Fibroblast of mammary gland (primary cell): ENCODE data around the gene TBC1D5.
"Not testable (repeated sequence)": the region's sequence is repeated elsewhere in the genome, so short reads cannot be mapped to it uniquely, and the experiment has no call there.

Experiments
- DNase-seq: peaks from one replicate; pipeline ENCODE4 v3.0.0-alpha.2; 2010; ENCODE audit warnings: low read depth
- H3K4me3 ChIP-seq: 2 replicates; pipeline ENCODE4 v1.5.1; 2011; ENCODE audit warnings: low read depth, mild to moderate bottlenecking, low read length, moderate library complexity; ENCODE audit not compliant: control insufficient read depth
- TF ChIP-seq, protein P1 (sequence below): conservative IDR thresholded peaks from 2 replicates; pipeline ENCODE4 v1.5.1; 2011; ENCODE audit warnings: low read depth, low read length, inconsistent platforms; ENCODE audit not compliant: control insufficient read depth, insufficient read depth

Gene TBC1D5

DNA sequence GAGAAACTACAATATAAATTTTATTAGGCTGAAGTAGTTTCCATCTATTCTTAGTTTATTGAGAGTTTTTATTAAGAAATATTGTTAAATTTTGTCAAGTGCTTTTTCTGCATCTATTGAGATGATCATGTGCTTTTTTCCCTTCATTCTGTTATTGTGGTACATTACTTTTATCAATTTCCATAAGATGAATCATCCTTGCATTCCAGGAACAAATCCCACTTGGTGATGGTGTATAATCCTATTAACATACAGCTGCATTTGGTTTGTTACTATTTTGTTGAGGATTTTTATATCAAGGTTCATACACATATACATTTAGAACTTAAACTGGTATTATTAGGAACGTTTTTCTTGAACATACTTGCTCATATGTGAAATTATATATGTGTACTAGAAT is 199.8 kb downstream of the TBC1D5 start:
- no peak for DNase-seq
- TF ChIP-seq, protein P1, sequence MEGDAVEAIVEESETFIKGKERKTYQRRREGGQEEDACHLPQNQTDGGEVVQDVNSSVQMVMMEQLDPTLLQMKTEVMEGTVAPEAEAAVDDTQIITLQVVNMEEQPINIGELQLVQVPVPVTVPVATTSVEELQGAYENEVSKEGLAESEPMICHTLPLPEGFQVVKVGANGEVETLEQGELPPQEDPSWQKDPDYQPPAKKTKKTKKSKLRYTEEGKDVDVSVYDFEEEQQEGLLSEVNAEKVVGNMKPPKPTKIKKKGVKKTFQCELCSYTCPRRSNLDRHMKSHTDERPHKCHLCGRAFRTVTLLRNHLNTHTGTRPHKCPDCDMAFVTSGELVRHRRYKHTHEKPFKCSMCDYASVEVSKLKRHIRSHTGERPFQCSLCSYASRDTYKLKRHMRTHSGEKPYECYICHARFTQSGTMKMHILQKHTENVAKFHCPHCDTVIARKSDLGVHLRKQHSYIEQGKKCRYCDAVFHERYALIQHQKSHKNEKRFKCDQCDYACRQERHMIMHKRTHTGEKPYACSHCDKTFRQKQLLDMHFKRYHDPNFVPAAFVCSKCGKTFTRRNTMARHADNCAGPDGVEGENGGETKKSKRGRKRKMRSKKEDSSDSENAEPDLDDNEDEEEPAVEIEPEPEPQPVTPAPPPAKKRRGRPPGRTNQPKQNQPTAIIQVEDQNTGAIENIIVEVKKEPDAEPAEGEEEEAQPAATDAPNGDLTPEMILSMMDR = no peak
- no peak overlapping the region for H3K4me3 ChIP-seq

DNA sequence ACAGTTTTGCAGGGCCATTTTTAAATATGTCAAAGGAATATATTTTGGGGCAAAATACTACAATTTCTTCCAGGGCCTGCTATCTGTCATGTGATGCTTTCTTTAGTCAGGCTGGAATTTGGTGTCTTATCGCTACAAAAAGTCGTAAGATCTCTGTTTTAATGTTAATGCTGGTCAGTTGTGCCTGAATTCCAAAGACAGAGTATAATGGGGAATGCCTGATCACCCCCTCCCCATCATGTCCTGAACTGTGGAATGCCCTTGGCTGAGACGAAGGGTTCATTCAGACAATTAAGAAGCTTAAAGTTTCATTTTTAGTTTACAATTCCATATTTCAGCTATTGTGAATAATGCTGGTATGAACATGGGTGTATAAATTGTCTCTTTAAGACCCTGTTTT is 203.0 kb downstream of the TBC1D5 start:
- DNase-seq = no peak
- no peak overlapping the region for H3K4me3 ChIP-seq
- TF ChIP-seq, protein P1 = no peak

DNA sequence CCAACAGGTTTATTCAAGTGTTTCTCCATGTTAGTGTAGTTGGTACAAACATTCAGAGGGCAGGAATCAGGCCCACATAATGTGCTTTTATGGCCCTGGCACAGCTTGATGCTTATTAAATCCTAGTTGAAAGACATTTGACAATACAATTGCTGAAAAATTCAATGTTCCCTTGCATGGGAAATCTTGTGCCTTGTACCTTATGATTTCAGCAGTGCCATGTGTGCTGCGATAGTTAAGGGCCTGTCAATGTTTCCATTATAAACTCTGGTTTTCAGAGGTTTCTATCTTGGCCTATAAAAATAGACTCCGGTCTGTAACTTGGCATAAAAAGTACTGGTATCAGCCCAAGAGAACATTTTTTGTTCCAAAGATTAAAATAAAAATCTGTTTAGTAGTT is 207.2 kb downstream of the TBC1D5 start:
- no peak overlapping the region for H3K4me3 ChIP-seq
- TF ChIP-seq, protein P1 = no peak
- no peak for DNase-seq

DNA sequence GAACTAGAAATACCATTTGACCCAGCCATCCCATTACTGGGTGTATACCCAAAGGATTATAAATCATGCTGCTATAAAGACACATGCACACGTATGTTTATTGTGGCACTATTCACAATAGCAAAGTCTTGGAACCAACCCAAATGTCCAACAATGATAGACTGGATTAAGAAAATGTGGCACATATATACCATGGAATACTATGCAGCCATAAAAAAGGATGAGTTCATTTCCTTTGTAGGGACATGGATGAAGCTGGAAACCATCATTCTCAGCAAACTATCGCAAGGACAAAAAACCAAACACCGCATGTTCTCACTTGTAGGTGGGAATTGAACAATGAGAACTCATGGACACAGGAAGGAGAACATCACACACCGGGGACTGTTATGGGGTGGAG is 210.0 kb downstream of the TBC1D5 start:
- H3K4me3 ChIP-seq, DNase-seq: not testable (repeated sequence)

DNA sequence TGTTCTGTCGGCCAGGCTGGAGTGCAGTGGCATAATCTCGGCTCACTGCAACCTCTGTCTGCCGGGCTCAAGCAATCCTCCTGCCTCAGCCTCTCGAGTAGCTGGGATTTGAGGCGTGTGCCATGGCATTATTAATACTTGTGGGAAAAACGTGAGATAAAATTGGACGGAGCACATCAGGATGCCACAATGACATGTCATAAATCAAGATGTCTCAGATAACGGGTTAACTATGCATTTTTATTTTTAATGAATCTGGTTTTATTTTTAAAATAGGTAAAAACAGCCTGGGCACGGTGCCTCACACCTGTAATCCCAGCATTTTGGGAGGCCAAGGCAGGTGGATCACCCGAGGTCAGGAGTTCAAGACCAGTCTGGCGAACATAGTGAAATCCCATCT is 212.8 kb downstream of the TBC1D5 start:
- no peak for DNase-seq
- TF ChIP-seq, protein P1 = no peak

DNA sequence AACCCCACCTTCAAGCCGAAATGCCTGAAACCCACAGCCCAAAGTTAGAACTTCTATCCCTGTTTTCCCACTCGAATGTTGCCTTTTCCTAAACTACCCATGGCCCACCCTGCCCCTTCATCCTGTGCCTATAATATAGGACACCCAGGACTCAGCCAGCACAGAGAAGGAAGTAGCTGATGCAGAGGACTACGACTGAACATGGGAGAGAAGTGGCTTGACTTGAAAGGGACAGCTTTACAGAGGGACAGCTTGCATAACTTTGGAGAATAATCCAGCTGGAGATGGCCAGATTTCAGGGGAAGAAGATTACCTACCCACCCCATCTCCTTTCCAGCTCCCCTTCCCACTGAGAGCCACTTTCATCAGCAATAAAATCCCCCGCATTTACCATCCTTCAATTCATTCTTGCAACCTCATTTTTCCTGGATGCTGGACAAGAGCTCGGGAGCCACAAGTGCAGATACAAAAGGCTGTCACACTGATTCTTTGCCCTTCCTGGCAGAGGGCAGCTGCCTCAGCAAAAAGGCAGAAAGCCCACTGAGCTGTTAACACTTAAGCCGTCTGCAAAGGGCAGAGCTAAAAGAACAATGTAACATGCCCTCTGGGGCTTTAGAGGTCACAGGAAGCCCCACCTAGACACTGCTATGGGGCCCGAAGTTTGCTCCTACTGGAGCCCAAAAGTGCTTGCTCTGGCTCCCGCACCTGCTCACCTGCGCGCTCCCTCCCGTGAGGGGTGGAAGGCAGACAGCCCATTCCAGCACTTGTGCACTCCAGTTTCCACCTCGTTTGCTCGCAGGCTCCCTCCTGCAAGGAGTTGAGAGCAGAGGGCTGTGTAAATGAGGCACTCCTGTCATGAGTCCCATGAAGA is 224.0 kb downstream of the TBC1D5 start:
- DNase-seq = no peak
- TF ChIP-seq, protein P1 = no peak

More for the DNA sequence above, 212.8 kb downstream of the TBC1D5 start:
- no peak overlapping the region for H3K4me3 ChIP-seq

DNA sequence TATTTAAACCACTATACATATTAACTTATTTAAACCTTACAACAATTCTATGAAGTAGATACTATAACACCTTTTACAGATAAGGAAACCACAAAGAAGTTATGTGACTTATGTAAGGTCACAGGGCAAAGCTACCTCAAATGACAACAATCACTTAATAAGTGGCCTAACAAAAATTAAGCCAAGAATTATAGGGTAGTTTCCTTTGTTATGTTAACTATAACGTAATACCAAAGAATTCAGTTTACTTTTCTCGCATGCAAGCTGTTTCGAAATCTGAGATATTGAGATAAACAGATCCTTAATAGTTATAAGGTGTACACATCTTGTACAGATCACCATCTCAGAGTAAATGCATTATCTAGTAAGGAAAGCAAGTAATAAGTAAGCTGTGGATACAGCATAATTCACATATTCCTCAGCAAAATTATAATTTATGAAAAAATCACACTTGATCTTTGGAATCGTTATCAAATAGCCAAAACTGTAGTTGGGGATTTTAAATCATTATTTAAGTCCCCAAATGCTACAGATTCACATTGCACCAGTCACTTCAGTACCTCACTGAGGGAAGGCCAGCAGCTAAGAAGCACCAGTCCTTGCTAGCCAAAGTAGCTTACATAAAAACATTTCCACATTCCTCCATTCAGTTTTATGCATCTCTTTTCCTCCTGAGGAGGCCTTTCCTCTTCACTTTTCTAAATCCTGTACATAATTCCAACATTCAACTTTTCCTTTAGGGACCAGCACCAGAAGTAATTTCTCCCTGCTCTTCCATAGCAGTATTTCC is 226.8 kb downstream of the TBC1D5 start:
- DNase-seq = no peak
- no peak overlapping the region for H3K4me3 ChIP-seq
- TF ChIP-seq, protein P1 = no peak

More for the DNA sequence above, 224.0 kb downstream of the TBC1D5 start:
- H3K4me3 ChIP-seq = no peak overlapping the region
